ENCODE data around the gene ZNF628.

ZNF628 gene

GRCh38 chr19:55487924-55488687, 11.7 kb downstream of the ZNF628 start, which contains the start of gene SSC5D:
TSS of gene SSC5D (plus strand) at chr19:55488436. CDS start at chr19:55488590, 154 bp downstream.
- DNase-seq (ENCODE audit: extremely low spot score), result no peak
- TF ChIP-seq FOXM1 (IDR thresholded peaks at IDR 0.05; ENCODE audit: borderline replicate concordance) (no peak), ZNF384 (IDR thresholded peaks at IDR 0.05) (no peak), L3MBTL2 (conservative IDR thresholded peaks at IDR 0.05) (no peak), BHLHE40 (IDR thresholded peaks at IDR 0.05; ENCODE audit: borderline replicate concordance) (no peak), FOXA1 (IDR thresholded peaks at IDR 0.05) (no peak), FOXK2 (IDR thresholded peaks at IDR 0.05) (no peak), TARDBP (IDR thresholded peaks at IDR 0.05) (no peak), SUZ12 (IDR thresholded peaks at IDR 0.05) (no peak), SP1 (IDR thresholded peaks at IDR 0.05) (no peak), CTBP1 (IDR thresholded peaks at IDR 0.05; ENCODE audit: borderline replicate concordance) (no peak), NFRKB (IDR thresholded peaks at IDR 0.05) (no peak), PKNOX1 (IDR thresholded peaks at IDR 0.05) (no peak), HDGF (IDR thresholded peaks at IDR 0.05; ENCODE audit: borderline replicate concordance) (no peak), ARNT (IDR thresholded peaks at IDR 0.05) (no peak)
- CTCF ChIA-PET, result interaction anchor here (1.5 kb wide), 1 partner anchor 16 kb away, joined by 3 read pairs; no protein-coding TSS in a partner anchor
- POLR2A ChIA-PET, result interaction anchor here (1.9 kb wide), 1 partner anchor 12 kb away, joined by 14 read pairs; the partner anchor contains the start of gene ZNF628

- ChIA-PET CTCF (interaction anchor here (1.5 kb wide), 1 partner anchor 15 kb away, joined by 3 read pairs; no protein-coding TSS in a partner anchor), POLR2A (interaction anchor here (1.1 kb wide), 1 partner anchor 115 kb away, joined by 3 read pairs; no protein-coding TSS in a partner anchor)
- no peak for DNase-seq (ENCODE audit: extremely low spot score)
- TF ChIP-seq SUZ12 (IDR thresholded peaks at IDR 0.05) (no peak), HDGF (IDR thresholded peaks at IDR 0.05; ENCODE audit: borderline replicate concordance) (no peak), L3MBTL2 (conservative IDR thresholded peaks at IDR 0.05) (no peak), NFRKB (IDR thresholded peaks at IDR 0.05) (no peak), FOXA1 (IDR thresholded peaks at IDR 0.05) (no peak), FOXM1 (IDR thresholded peaks at IDR 0.05; ENCODE audit: borderline replicate concordance) (no peak), BHLHE40 (IDR thresholded peaks at IDR 0.05; ENCODE audit: borderline replicate concordance) (no peak), TARDBP (IDR thresholded peaks at IDR 0.05) (no peak), SP1 (IDR thresholded peaks at IDR 0.05) (no peak)
These were observed 12.7 kb downstream of the ZNF628 start for GRCh38 chr19:55488986-55489710.

- ChIA-PET CTCF (interaction anchor here (1.4 kb wide), 1 partner anchor 22 kb away, joined by 3 read pairs; no protein-coding TSS in a partner anchor), POLR2A (interaction anchor here (1.1 kb wide), 1 partner anchor 114 kb away, joined by 3 read pairs; no protein-coding TSS in a partner anchor)
- TF ChIP-seq FOXM1 (IDR thresholded peaks at IDR 0.05; ENCODE audit: borderline replicate concordance) (no peak), SP1 (IDR thresholded peaks at IDR 0.05) (no peak), ARNT (IDR thresholded peaks at IDR 0.05) (no peak), BHLHE40 (IDR thresholded peaks at IDR 0.05; ENCODE audit: borderline replicate concordance) (no peak), NFRKB (IDR thresholded peaks at IDR 0.05) (no peak), TARDBP (IDR thresholded peaks at IDR 0.05) (no peak), ZNF384 (IDR thresholded peaks at IDR 0.05) (no peak), ELF4 (IDR thresholded peaks at IDR 0.05) (no peak), L3MBTL2 (conservative IDR thresholded peaks at IDR 0.05) (no peak), PKNOX1 (IDR thresholded peaks at IDR 0.05) (no peak), FOXK2 (IDR thresholded peaks at IDR 0.05) (no peak), FOXA1 (IDR thresholded peaks at IDR 0.05) (no peak), CTBP1 (IDR thresholded peaks at IDR 0.05; ENCODE audit: borderline replicate concordance) (no peak), LEF1 (IDR thresholded peaks at IDR 0.05; ENCODE audit: borderline replicate concordance) (no peak)
- no peak for DNase-seq (ENCODE audit: extremely low spot score)
These were observed 13.5 kb downstream of the ZNF628 start for GRCh38 chr19:55489711-55490477.

GRCh38 chr19:55490478-55491432, 14.3 kb downstream of the ZNF628 start:
- no peak for DNase-seq (ENCODE audit: extremely low spot score)
- ChIA-PET POLR2A (interaction anchor here (0.7 to 1.1 kb wide), 3 partner anchors 13 to 113 kb away, joined by 3 read pairs; no protein-coding TSS in a partner anchor), CTCF (interaction anchor here (1.4 kb wide), 1 partner anchor 23 kb away, joined by 3 read pairs; no protein-coding TSS in a partner anchor)
- TF ChIP-seq L3MBTL2 (conservative IDR thresholded peaks at IDR 0.05), result no peak
- no peak for TF ChIP-seq BHLHE40 (IDR thresholded peaks at IDR 0.05; ENCODE audit: borderline replicate concordance)
- no peak for TF ChIP-seq FOXM1 (IDR thresholded peaks at IDR 0.05; ENCODE audit: borderline replicate concordance)
- no peak for TF ChIP-seq SP1 (IDR thresholded peaks at IDR 0.05)
- TF ChIP-seq ZNF384 (IDR thresholded peaks at IDR 0.05), result no peak
- no peak for TF ChIP-seq LEF1 (IDR thresholded peaks at IDR 0.05; ENCODE audit: borderline replicate concordance)

All from HEK293T (cell line).